Measurements from ENCODE around the gene MESP1.

MESP1 gene

DNA sequence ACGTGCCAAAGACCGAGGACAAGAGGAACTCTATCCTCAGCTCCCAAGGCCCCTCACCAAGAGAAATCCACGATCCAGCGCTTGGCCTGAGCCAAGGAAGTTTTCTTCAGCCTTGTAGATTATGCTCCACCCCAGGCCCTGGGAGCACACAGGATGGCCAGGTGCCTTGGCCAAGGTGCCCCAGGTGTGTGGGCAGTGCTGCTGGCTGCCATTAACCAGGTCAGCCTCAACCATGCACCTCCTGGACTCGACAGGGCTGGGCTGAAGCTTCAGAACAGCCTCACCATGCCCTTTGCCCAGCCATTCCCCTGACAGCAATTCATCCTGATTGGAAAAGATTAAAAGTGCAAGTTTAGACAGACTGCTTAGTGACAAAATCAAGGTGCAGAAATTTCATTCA, 10.9 kb upstream of the MESP1 start:
- Histone ChIP-seq H3K79me2 (ENCODE audit: low read length) (no peaks in the 10 kb centered on the region), H3K4me2 (ENCODE audit: low read depth, low read length) (peak overlapping the region; percentile 73), H3K27me3 (replicated peaks; ENCODE audit: insufficient read depth, low read length) (no peaks in the 10 kb centered on the region), H3K9ac (ENCODE audit: low read length) (peak overlapping the region; percentile 61), H3F3A (ENCODE audit: insufficient read depth, low read length) (peaks cover 18% of the 10 kb centered on the region), H4K20me1 (ENCODE audit: insufficient read depth, low read length) (no peaks in the 10 kb centered on the region), H3K9me2 (replicated peaks; ENCODE audit: insufficient read depth, low read length) (no peaks in the 10 kb centered on the region), H3K27ac (ENCODE audit: low read length) (peak overlapping the region; percentile 94), H3K4me3 (ENCODE audit: low read length) (peak overlapping the region; percentile 28; the same call in 1 of the 2 replicates), H3K9me3 (replicated peaks; ENCODE audit: insufficient read depth, low read length) (no peaks in the 10 kb centered on the region), H3K4me1 (ENCODE audit: low read length) (peaks cover 29% of the 10 kb centered on the region), H3K36me3 (replicated peaks; ENCODE audit: insufficient read depth, low read length) (no peaks in the 10 kb centered on the region), H2AFZ (ENCODE audit: low read length) (peak overlapping the region; percentile 44; the same call in 1 of the 2 replicates)
- TF ChIP-seq CTCF (IDR thresholded peaks at IDR 0.05; ENCODE audit: low read length) (no peak), EZH2phosphoT487 (IDR thresholded peaks at IDR 0.05; ENCODE audit: low read length) (no peak), EZH2 (optimal IDR thresholded peaks at IDR 0.05; ENCODE audit: low read depth, low read length) (no peak)
- DNase-seq, result peak; percentile 41

DNA sequence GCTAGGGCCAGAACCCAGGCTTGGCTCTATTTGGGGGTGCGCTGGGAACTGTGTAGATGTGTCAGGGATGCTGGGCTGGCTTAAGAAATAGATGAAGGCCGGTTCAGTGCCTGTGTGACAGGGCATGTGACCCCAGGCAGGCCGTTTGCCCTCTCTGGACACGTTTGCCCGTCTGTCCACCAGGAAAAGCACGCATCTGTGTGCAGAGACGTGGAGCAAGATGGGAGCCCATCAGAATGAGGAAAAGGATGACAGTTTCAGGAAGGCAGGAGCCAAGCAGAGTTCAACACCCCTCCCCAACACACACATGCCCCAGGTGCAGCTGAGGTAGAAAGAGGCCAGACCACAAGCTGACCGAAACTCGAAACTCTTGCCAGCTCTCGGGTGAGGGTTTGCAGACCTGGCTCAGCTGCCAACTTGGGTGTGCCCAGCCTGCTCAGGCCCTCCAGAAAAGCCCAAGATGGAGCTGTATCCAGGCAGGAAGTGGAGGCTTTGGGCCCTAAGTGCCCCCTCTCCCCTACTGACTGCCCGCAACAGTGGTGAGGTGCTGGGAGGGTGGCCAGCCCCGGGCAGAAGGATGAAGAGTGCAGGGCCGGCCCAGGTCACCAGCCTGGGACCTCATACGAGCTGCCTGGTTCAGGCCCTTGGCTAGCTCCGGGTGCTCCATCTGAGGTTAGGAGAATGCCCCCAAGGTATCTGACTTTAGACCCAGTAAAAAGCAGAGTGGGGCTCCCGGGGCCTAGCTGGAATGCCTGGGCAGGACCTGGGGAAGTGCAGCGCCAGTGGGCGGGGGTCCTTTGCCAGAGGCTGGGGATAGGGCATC, 10.2 kb upstream of the MESP1 start:
- Histone ChIP-seq H3K4me3 (ENCODE audit: low read length) (peak overlapping the region; percentile 28; the same call in 1 of the 2 replicates), H3K27me3 (replicated peaks; ENCODE audit: insufficient read depth, low read length) (no peaks in the 10 kb centered on the region), H3K27ac (ENCODE audit: low read length) (peak overlapping the region; percentile 94), H4K20me1 (ENCODE audit: insufficient read depth, low read length) (no peaks in the 10 kb centered on the region), H3K9me2 (replicated peaks; ENCODE audit: insufficient read depth, low read length) (no peaks in the 10 kb centered on the region), H3K79me2 (ENCODE audit: low read length) (no peaks in the 10 kb centered on the region), H3K9me3 (replicated peaks; ENCODE audit: insufficient read depth, low read length) (no peaks in the 10 kb centered on the region), H3F3A (ENCODE audit: insufficient read depth, low read length) (peaks cover 18% of the 10 kb centered on the region), H3K36me3 (replicated peaks; ENCODE audit: insufficient read depth, low read length) (no peaks in the 10 kb centered on the region), H3K9ac (ENCODE audit: low read length) (peak overlapping the region; percentile 61), H3K4me2 (ENCODE audit: low read depth, low read length) (peak overlapping the region; percentile 73), H2AFZ (ENCODE audit: low read length) (peak overlapping the region; percentile 44; the same call in 1 of the 2 replicates), H3K4me1 (ENCODE audit: low read length) (peaks cover 29% of the 10 kb centered on the region)
- peak; percentile 98 for DNase-seq
- TF ChIP-seq EZH2phosphoT487 (IDR thresholded peaks at IDR 0.05; ENCODE audit: low read length), result no peak
- no peak for TF ChIP-seq CTCF (IDR thresholded peaks at IDR 0.05; ENCODE audit: low read length)
- TF ChIP-seq EZH2 (optimal IDR thresholded peaks at IDR 0.05; ENCODE audit: low read depth, low read length), result no peak

DNA sequence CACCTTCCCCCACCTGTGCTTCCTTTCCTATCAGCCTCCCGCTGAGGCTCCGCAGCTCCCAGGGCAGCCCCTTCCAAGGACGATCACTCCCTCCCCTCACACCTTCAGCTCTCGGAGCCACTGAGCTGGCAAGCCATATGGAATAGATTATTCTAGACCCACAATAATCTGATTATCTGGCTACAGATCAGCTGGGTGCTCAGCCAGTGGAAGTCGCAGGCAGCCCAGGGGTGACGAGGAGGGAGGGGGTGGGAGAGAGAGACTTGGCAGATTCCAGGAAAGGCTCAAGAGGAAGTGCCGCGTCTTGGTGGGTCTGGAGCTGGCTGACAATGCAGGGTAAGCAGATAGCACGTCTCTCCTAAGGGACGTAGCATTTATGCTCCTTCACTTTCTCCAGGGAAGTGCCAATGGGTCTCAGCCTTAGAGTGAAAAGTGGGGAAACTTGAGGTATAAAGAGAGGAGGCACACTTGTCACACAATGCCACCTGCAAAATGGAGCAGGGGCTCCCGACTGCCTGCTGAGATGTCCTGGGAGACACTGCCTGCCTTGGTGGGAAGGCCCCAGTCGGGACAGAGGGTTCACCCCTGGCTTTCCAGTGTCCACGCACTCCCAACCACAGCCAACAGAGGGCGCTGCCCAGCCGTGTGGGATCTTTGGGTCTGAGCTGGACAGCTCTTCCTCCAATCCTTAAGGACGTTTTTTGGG, 9.4 kb upstream of the MESP1 start:
- Histone ChIP-seq H3K9me3 (replicated peaks; ENCODE audit: insufficient read depth, low read length) (no peaks in the 10 kb centered on the region), H3K4me1 (ENCODE audit: low read length) (peaks cover 29% of the 10 kb centered on the region), H3K27ac (ENCODE audit: low read length) (peak overlapping the region; percentile 94), H4K20me1 (ENCODE audit: insufficient read depth, low read length) (no peaks in the 10 kb centered on the region), H3K9ac (ENCODE audit: low read length) (peak overlapping the region; percentile 45), H3F3A (ENCODE audit: insufficient read depth, low read length) (peaks cover 18% of the 10 kb centered on the region), H3K27me3 (replicated peaks; ENCODE audit: insufficient read depth, low read length) (no peaks in the 10 kb centered on the region), H3K79me2 (ENCODE audit: low read length) (no peaks in the 10 kb centered on the region), H2AFZ (ENCODE audit: low read length) (peak overlapping the region; percentile 18; the same call in 1 of the 2 replicates), H3K4me3 (ENCODE audit: low read length) (peak overlapping the region; percentile 22; the same call in 1 of the 2 replicates), H3K4me2 (ENCODE audit: low read depth, low read length) (peak overlapping the region; percentile 73), H3K36me3 (replicated peaks; ENCODE audit: insufficient read depth, low read length) (no peaks in the 10 kb centered on the region), H3K9me2 (replicated peaks; ENCODE audit: insufficient read depth, low read length) (no peaks in the 10 kb centered on the region)
- TF ChIP-seq EZH2phosphoT487 (IDR thresholded peaks at IDR 0.05; ENCODE audit: low read length), result no peak
- TF ChIP-seq EZH2 (optimal IDR thresholded peaks at IDR 0.05; ENCODE audit: low read depth, low read length), result no peak
- peak; percentile 99 for TF ChIP-seq CTCF (IDR thresholded peaks at IDR 0.05; ENCODE audit: low read length)
- DNase-seq, result peak; percentile 88
